NT2/D1 (cell line): Measurements from ENCODE around the gene PLTP.

Experiments used
- DNase-seq: peaks from one replicate; pipeline ENCODE4 v3.0.0-alpha.2; 2011; ENCODE audit warnings: low read depth, low spot score
- H3K27me3 ChIP-seq: 2 replicates; pipeline ENCODE4 v1.6.0; 2011; ENCODE audit warnings: mild to moderate bottlenecking; ENCODE audit not compliant: insufficient read length, insufficient read depth
- H3K36me3 ChIP-seq: 2 replicates; pipeline ENCODE4 v1.6.1; 2011; ENCODE audit warnings: mild to moderate bottlenecking, low read length, mixed read lengths; ENCODE audit not compliant: insufficient read depth, insufficient read length
- H3K4me1 ChIP-seq: 2 replicates; pipeline ENCODE4 v1.5.1; 2011; ENCODE audit not compliant: insufficient read depth, insufficient read length
- H3K4me3 ChIP-seq: 2 replicates; pipeline ENCODE4 v1.5.1; 2011; ENCODE audit warnings: low read depth; ENCODE audit not compliant: insufficient read length
- H3K9ac ChIP-seq: 2 replicates; pipeline ENCODE4 v1.6.0; 2011; ENCODE audit warnings: low read depth; ENCODE audit not compliant: insufficient read length
- H3K9me3 ChIP-seq: 2 replicates; pipeline ENCODE4 v1.5.1; 2011; ENCODE audit warnings: mild to moderate bottlenecking, low read length; ENCODE audit not compliant: insufficient read depth
- SUZ12 ChIP-seq: IDR thresholded peaks from 2 replicates; pipeline ENCODE4 v1.6.1; 2011; ENCODE audit not compliant: insufficient read length, insufficient read depth; ENCODE audit errors: extremely low read depth
- YY1 ChIP-seq: IDR thresholded peaks from 2 replicates; pipeline ENCODE4 v1.6.1; 2011; ENCODE audit not compliant: insufficient read length, insufficient read depth
- ZNF274 ChIP-seq: IDR thresholded peaks from 2 replicates; pipeline ENCODE4 v1.6.1; 2011; ENCODE audit warnings: mild to moderate bottlenecking, low read depth, low read length

The PLTP gene

GRCh38 chr20:45913116-45913515, 1.2 kb upstream of the PLTP start:
- H3K9me3 ChIP-seq: no peaks in the 10 kb centered on the region
- no peak overlapping the region for H3K4me3 ChIP-seq
- H3K36me3 ChIP-seq: peaks cover 20% of the 10 kb centered on the region
- no peak overlapping the region for H3K9ac ChIP-seq
- H3K4me1 ChIP-seq: peaks cover 9% of the 10 kb centered on the region
- no peak for TF ChIP-seq SUZ12
- no peak for TF ChIP-seq YY1
- no peak for TF ChIP-seq ZNF274
- H3K27me3 ChIP-seq: no peaks in the 10 kb centered on the region
- DNase-seq: no peak

- peaks cover 28% of the 10 kb centered on the region for H3K36me3 ChIP-seq
- peak overlapping the region; percentile 92 for H3K9ac ChIP-seq
- DNase-seq: no peak
- H3K4me3 ChIP-seq: peak overlapping the region; percentile 86
- TF ChIP-seq YY1: no peak
- TF ChIP-seq SUZ12: no peak
- no peak for TF ChIP-seq ZNF274
- H3K4me1 ChIP-seq: peaks cover 9% of the 10 kb centered on the region
- no peaks in the 10 kb centered on the region for H3K27me3 ChIP-seq
- no peaks in the 10 kb centered on the region for H3K9me3 ChIP-seq
Measured at GRCh38 chr20:45912344-45912682, 358 bp upstream of the PLTP start.

- DNase-seq: peak; percentile 100
- no peak for TF ChIP-seq SUZ12
- no peak for TF ChIP-seq ZNF274
- no peak for TF ChIP-seq YY1
Measured at GRCh38 chr20:45910670-45911485, 1.1 kb downstream of the PLTP start.

GRCh38 chr20:45909817-45910669, 1.9 kb downstream of the PLTP start:
- TF ChIP-seq ZNF274: no peak
- no peak for TF ChIP-seq YY1
- TF ChIP-seq SUZ12: no peak
- Histone ChIP-seq H3K9ac (no peak overlapping the region), H3K4me3 (peak overlapping the region; percentile 5), H3K9me3 (no peaks in the 10 kb centered on the region), H3K36me3 (peaks cover 47% of the 10 kb centered on the region), H3K4me1 (peaks cover 12% of the 10 kb centered on the region), H3K27me3 (no peaks in the 10 kb centered on the region)
- no peak for DNase-seq

More at GRCh38 chr20:45910670-45911485, 1.1 kb downstream of the PLTP start:
- Histone ChIP-seq H3K9me3 (no peaks in the 10 kb centered on the region), H3K4me3 (peak overlapping the region; percentile 86), H3K27me3 (no peaks in the 10 kb centered on the region), H3K36me3 (peaks cover 39% of the 10 kb centered on the region), H3K4me1 (peaks cover 9% of the 10 kb centered on the region), H3K9ac (peak overlapping the region; percentile 92)

GRCh38 chr20:45909336-45909808, 2.6 kb downstream of the PLTP start:
- Histone ChIP-seq H3K9me3 (no peaks in the 10 kb centered on the region), H3K4me3 (no peak overlapping the region), H3K4me1 (peaks cover 17% of the 10 kb centered on the region), H3K36me3 (peaks cover 53% of the 10 kb centered on the region), H3K9ac (no peak overlapping the region), H3K27me3 (no peaks in the 10 kb centered on the region)
- TF ChIP-seq YY1 (no peak), SUZ12 (no peak), ZNF274 (no peak)
- DNase-seq: no peak

GRCh38 chr20:45908084-45908483, 3.9 kb downstream of the PLTP start:
- H3K9me3 ChIP-seq: no peaks in the 10 kb centered on the region
- H3K9ac ChIP-seq: no peak overlapping the region
- H3K36me3 ChIP-seq: peaks cover 66% of the 10 kb centered on the region
- H3K27me3 ChIP-seq: no peaks in the 10 kb centered on the region
- H3K4me1 ChIP-seq: peaks cover 17% of the 10 kb centered on the region
- TF ChIP-seq ZNF274 (no peak), SUZ12 (no peak), YY1 (no peak)
- no peak for DNase-seq
- no peak overlapping the region for H3K4me3 ChIP-seq
